SK-N-DZ (cell line): ENCODE measurements around the gene KPNA3.
"Not testable (repeated sequence)": the region's sequence is repeated elsewhere in the genome, so short reads cannot be mapped to it uniquely, and the experiment has no call there.

Experiments used
- DNase-seq: peaks from one replicate; pipeline ENCODE4 v3.0.0-alpha.2; 2015; ENCODE audit warnings: low spot score

KPNA3 gene

GRCh38 chr13:49759503-49759902 is 33.0 kb downstream of the KPNA3 start:
- DNase-seq: no peak

DNA sequence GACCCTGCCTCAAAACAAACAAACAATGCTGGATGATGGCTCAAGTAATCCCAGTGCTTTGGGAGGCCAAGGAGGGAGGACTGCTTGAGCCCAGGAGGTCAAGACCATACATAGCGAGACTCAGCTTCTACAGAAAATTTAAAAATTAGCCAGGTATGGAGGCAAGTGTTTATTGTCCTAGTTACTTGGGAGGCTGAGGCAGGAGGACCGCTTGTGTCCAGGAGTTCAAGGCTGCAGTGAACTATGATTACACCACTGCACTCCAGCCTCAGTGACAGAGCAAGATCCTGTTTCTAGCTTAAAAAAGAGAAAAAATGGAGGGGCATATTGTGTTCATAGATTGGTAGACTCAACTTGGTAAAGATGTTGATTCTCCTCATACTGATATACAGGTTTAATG is 36.2 kb downstream of the KPNA3 start:
- no peak for DNase-seq

DNA sequence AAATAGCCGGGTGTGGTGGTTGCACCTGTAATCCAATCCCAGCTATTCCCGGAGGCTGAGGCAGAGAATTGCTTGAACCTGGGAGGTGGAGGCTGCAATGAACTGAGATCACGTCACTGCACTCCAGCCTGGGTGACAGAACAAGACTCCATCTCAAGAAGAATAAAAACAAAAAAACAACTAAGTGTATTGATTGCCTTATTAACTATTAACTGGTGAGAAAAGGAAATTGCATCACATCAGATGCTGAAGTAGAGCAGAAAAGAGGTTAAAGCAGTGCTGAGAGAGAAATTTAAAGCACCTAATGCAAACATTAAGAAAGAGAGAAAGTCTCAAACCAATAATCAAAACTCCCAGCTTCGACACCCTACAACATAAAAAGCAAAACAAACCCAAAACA is 38.3 kb downstream of the KPNA3 start:
- no peak for DNase-seq

GRCh38 chr13:49749848-49750247 is 42.6 kb downstream of the KPNA3 start:
- DNase-seq: no peak

DNA sequence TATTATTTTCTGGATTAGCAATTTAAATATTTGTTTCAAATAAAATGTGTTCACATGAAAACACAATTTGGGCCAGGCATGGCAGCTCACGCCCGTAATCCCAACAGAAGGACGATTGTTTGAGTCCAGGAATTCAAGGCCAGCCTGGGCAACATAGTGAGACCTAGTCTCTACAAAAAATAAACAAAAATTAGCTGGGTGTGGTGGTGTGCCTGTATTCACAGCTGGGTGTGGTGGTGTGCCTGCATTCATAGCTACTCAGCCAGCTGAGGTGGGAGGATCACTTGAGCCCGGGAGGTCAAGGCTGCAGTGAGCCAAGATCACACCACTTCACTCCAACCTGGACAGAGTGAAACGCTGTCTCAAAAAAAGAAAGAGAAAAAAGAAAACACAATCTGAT is 46.4 kb downstream of the KPNA3 start:
- DNase-seq: no peak

GRCh38 chr13:49740870-49741269 is 51.6 kb downstream of the KPNA3 start:
- no peak for DNase-seq

GRCh38 chr13:49739498-49740187 is 52.8 kb downstream of the KPNA3 start:
- DNase-seq: no peak

- DNase-seq: no peak
Measured at GRCh38 chr13:49733181-49733951, 59.1 kb downstream of the KPNA3 start.

DNA sequence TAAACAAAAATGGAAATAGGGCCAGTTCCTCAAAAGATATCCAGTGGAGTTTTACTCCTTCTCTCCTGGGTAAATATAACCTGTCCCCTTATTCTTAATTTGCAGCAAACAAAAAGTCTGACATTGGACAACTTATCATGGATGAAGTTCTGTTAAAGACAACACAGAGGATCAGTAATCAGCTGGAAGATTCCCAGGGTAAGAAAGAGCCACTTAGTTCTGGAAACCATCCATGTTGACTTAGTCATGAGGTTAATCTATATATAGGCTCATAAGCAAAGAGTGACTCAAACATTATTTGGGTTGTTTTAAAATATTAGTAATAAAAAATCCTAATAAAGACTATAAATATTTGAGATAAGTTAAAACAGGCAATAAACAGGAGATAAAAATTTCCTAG is 60.7 kb downstream of the KPNA3 start:
- DNase-seq: no peak

DNA sequence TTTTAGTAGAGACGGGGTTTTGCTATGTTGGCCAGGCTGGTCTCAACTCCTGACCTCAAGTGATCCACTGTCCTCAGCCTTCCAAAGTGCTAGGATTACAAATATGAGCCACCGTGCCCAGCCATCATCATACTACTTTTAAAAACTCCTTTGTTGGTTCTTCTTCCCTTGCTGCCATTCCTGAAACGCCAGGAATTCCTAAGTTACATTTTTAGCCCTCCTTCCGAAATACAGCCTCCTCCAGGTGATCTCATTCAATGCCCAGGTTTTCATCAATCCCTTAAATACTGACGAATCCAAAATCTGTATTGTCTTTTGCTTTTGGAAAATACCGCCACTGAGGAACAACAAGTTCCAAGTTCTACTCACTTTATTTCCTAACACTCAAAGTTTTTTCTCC is 75.9 kb downstream of the KPNA3 start:
- no peak for DNase-seq

- no peak for DNase-seq
Measured at GRCh38 chr13:49714757-49715156, 77.7 kb downstream of the KPNA3 start.

GRCh38 chr13:49711218-49711863 is 81.1 kb downstream of the KPNA3 start:
- no peak for DNase-seq

GRCh38 chr13:49704264-49704663 is 88.2 kb downstream of the KPNA3 start:
- DNase-seq: not testable (repeated sequence)

DNA sequence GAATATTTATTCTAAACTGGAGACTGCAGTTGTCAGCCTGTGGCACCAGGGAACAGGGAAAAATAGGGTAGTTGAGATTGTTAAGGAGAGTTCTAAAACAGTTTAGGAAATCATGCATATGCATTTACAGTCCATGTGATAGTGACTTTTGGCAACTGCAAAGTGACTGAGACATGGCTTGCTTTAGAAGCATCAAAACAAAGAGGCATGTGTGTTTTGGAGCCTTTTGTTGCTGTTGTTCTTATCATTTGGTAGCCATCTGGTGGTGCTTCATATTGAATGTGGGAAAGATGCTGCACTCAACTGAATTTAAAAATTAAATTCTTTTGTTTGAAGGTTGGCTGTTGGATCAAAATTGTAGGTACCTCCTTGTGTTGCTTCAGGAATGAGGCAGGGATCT is 91.0 kb downstream of the KPNA3 start:
- no peak for DNase-seq

DNA sequence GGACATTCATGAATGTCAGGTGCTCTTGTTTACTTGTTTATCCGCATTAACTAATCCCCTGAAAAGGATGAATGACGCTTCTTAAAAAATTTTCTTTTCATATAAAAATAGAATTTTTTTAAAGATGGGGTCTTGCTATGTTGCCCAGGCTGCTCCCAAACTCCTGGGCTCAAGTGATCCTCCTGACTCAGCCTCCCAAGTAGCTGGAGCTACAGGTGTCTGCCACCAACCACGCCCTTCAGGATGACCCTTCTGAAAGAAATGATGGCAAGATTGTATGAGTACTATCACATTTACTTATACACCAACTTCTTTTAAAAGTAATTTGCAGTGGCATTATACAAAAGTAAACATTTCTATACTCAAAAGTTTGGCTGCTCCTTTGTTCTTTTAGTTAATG is 95.0 kb downstream of the KPNA3 start:
- no peak for DNase-seq

- DNase-seq: no peak
Measured at GRCh38 chr13:49694446-49694845, 98.0 kb downstream of the KPNA3 start.

DNA sequence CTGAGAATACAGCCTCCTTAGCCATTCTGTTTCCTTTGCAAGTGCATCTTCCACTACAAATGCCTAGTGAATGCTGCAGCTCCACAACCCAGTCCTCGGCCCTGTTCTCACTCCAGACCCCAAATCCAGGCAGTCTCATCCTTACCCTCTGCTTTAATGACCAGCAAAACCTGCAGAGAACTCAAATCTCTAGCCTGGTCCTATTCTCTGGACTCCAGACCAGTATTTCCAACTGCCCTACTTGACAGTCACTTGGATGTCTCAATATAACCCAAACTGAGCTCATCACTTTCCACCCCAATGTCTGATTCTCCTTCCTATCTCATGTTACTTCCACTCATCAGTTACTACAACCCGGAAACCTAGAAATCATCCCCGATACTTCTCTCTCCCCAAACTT is 98.6 kb downstream of the KPNA3 start:
- DNase-seq: no peak

GRCh38 chr13:49693191-49693733 is 99.2 kb downstream of the KPNA3 start:
- DNase-seq: no peak

DNA sequence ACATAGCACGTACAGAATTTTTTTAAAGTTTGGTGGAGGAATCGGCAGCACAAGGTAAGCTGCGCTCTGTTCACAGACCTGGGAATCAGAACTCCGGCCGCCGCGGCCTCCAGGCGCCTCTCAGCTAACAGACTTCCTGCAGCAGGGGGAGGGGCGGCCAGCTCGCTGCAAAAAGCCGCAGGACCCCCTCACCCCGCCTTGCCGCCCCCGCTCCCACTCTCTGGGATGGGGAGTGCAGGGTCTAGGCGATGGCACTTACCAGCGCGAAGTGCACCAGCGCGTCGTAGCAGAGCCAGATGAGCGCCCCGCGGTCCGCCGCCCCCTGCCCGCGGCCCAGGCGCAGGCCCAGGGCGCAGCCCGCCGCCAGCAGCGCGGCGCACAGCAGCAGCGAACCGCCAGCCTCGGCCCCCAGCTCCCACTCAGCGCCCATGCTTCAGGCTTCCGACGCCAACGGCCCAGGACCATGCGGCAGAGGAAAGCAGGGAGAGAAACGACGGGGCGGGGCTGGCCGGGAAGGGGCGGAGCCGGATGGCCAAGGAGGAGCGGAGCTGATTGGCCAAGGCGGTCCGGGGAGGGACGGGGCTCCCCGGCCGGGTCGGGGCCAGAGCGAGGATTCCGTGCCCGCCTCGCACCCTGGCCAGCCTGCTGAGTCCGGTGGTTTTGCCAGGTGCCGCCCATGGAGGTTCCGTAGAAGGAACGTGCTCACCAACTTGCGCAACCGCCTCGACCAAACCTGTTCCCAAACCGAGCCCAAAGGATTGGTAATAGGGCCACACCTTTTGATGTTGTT is 101.3 kb downstream of the KPNA3 start, which contains the start of gene EBPL:
Gene EBPL (minus strand): TSS at position 492 of the 790 bp plus-strand sequence. CDS start 62 bp downstream, at position 430.
- peak; percentile 92 for DNase-seq

- DNase-seq: no peak
Measured at GRCh38 chr13:49690133-49690994, 102.1 kb downstream of the KPNA3 start.

GRCh38 chr13:49683489-49683888 is 109.0 kb downstream of the KPNA3 start:
- no peak for DNase-seq
